HUES48 (cell line): Measurements from ENCODE around the gene HLA-DRA.

Source experiments
- H3K27ac ChIP-seq: one replicate; pipeline ENCODE4 v1.7.0; 2013; ENCODE audit warnings: low read depth, low read length, inconsistent platforms
- H3K27me3 ChIP-seq: 2 replicates; pipeline ENCODE4 v1.6.1; 2013; ENCODE audit warnings: mild to moderate bottlenecking, low read length; ENCODE audit not compliant: control insufficient read depth, insufficient read depth
- H3K36me3 ChIP-seq: 2 replicates; pipeline ENCODE4 v1.6.1; 2013; ENCODE audit warnings: low read length; ENCODE audit not compliant: control insufficient read depth, insufficient read depth
- H3K4me1 ChIP-seq: 2 replicates; pipeline ENCODE4 v1.6.1; 2013; ENCODE audit warnings: mild to moderate bottlenecking, low read length; ENCODE audit not compliant: control insufficient read depth, insufficient read depth
- H3K4me3 ChIP-seq: 2 replicates; pipeline ENCODE4 v1.5.1; 2013; ENCODE audit warnings: mild to moderate bottlenecking, low read depth, low read length
- H3K9ac ChIP-seq: 2 replicates; pipeline ENCODE4 v1.6.1; 2013; ENCODE audit warnings: mild to moderate bottlenecking, low read depth, low read length, moderate library complexity
- H3K9me3 ChIP-seq: 2 replicates; pipeline ENCODE4 v1.6.1; 2013; ENCODE audit warnings: low read length; ENCODE audit not compliant: control insufficient read depth, insufficient read depth

Gene HLA-DRA

DNA sequence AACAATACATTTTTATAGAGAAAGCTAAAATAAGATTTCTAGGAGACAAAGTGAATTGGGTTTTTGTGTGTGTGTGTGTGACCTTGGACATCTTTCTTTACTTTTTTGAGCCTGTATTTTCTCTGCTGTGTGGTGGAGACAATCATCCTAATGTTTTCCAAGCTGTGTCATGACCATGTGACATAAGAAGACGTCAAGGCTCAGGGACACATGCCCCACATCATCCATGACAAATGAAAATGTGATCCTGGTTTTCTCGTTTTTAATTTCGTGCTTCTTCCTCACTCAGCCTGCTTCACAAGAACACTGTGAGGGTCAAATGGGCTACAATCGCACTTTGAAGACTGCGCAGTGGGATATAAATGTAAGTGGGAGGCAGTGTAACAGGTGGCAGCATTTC, 28.8 kb upstream of the HLA-DRA start:
- H3K27me3 ChIP-seq, result peaks cover 8% of the 10 kb centered on the region
- no peak overlapping the region for H3K27ac ChIP-seq
- 0 out of 2 replicates have a peak, but pooled peaks cover 10% of the 10 kb centered on the region for H3K4me1 ChIP-seq

DNA sequence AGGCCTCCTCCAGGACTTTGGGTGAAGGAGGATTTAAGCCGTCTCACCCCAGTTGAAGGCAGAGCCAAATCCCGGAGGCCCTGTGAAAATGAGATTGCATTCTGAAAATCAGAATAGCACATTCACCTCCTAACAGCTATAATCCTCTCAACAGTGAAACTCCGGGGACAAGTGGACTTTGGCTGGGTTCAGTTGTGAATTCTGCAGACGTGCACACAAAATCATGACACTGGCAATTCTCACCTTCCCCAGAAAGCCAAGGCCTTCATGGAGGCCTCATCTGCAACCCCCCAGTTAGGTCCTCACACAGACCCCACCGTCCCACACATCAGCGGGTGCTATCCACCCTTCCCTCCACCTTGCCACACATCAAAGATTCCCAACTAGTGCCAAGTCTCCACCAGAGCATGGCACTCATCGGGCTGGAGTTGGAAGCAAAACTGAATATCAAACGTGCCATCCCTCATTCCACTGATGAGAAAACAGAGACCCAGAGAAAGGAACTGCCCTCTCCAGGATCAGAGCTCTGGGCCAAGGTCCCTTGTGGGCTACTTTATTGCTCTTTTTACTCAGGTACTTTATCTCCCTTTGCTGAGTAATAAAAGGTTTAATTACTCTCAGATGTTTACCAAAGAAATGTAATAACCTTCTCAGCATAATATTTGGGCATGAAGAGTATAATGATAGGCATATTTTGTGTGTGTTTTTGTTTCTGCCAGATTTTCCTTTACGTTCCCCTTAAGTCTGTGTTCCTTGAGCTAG, 27.9 kb upstream of the HLA-DRA start:
- no peak overlapping the region for H3K4me3 ChIP-seq
- no peak overlapping the region for H3K9ac ChIP-seq
- H3K27ac ChIP-seq, result no peak overlapping the region
- 0 out of 2 replicates have a peak, but pooled peaks cover 10% of the 10 kb centered on the region for H3K4me1 ChIP-seq
- H3K27me3 ChIP-seq, result peaks cover 8% of the 10 kb centered on the region
- H3K9me3 ChIP-seq, result no peaks in the 10 kb centered on the region
- no peaks in the 10 kb centered on the region for H3K36me3 ChIP-seq

More for the DNA sequence above, 28.8 kb upstream of the HLA-DRA start:
- Histone ChIP-seq H3K36me3 (no peaks in the 10 kb centered on the region), H3K4me3 (no peak overlapping the region), H3K9ac (no peak overlapping the region), H3K9me3 (no peaks in the 10 kb centered on the region)

DNA sequence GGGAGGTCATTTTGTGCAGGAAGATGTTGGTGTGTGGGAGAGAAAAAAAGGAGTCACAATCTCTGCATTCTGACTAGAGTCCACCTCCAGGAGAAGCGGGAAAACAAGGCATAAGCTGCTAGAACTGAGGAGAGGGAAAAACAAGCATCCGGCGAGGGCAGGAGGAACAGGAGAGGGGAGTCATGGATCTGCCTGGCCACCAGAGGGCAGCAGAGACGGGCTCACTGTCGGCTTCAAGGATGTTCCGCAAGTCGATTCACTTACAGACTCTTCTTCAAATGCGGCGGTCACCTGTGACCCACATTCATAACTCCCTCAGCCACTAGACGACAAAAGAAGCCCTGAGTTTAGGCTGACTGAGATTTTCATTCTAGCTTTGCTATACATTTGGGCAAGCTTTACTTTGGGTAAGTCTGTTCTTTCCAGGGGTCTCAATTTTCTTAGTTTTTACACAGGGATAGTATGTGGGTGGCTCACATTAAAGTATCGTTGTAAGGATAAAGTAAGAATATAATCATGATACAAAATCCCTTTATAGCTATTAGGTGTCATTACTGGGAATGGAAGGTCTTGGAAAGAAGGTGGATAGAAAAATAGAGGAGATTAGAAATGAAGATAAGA, 26.1 kb upstream of the HLA-DRA start:
- Histone ChIP-seq H3K27me3 (peaks cover 8% of the 10 kb centered on the region), H3K36me3 (no peaks in the 10 kb centered on the region), H3K4me3 (no peak overlapping the region), H3K9me3 (no peaks in the 10 kb centered on the region), H3K9ac (no peak overlapping the region), H3K27ac (no peak overlapping the region), H3K4me1 (0 out of 2 replicates have a peak, but pooled peaks cover 3% of the 10 kb centered on the region)

DNA sequence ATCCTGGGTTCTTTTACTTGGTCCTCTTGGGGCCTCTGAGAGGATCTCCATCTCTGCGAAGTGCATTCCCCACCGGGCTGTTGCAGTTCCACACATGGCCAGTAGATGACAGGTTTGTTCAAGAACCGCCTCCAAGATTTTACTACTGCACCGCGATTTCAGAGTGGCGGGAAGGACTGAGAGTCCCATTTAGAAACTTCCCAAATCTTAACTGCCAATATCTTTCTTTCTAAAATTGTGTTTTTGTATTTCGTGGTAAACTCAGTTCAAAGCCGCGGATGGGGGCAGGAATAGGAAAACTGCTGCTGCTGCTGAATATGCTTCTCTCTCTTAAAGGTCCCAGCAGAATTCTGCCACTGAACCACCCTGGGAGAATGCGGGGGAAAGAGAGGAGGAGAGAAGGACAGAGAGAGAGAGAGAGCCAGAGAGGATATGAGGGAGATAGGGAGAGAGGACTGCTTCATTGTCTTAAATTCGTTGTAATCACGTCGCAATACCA, 24.1 kb upstream of the HLA-DRA start:
- no peak overlapping the region for H3K9ac ChIP-seq
- peaks cover 8% of the 10 kb centered on the region for H3K27me3 ChIP-seq
- no peaks in the 10 kb centered on the region for H3K36me3 ChIP-seq
- H3K9me3 ChIP-seq, result no peaks in the 10 kb centered on the region
- H3K4me1 ChIP-seq, result 0 out of 2 replicates have a peak, but pooled peaks cover 3% of the 10 kb centered on the region
- peak overlapping the region; percentile 47 for H3K4me3 ChIP-seq
- H3K27ac ChIP-seq, result no peak overlapping the region

DNA sequence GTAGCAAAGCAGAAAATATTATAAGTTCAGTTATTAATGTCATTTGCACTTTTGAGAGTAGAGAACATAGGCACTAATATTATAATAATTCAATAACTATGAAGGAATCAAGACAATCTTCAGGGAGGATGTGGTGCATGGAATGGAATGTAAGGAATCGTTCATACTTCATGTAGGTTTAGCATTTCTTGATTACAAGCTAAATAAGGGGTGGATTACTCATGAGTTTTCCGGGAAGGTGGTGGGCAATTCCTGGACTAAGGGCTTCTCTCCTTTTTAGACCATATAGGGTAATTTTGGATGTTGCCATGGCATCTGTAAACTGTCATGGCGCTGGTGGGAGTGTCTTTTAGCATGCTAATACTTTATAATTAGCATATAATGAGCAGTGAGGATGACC, 23.7 kb upstream of the HLA-DRA start:
- no peak overlapping the region for H3K9ac ChIP-seq
- H3K36me3 ChIP-seq, result no peaks in the 10 kb centered on the region
- no peak overlapping the region for H3K27ac ChIP-seq
- H3K4me1 ChIP-seq, result 0 out of 2 replicates have a peak, but pooled peaks cover 3% of the 10 kb centered on the region
- H3K9me3 ChIP-seq, result no peaks in the 10 kb centered on the region
- H3K27me3 ChIP-seq, result peaks cover 8% of the 10 kb centered on the region
- no peak overlapping the region for H3K4me3 ChIP-seq

DNA sequence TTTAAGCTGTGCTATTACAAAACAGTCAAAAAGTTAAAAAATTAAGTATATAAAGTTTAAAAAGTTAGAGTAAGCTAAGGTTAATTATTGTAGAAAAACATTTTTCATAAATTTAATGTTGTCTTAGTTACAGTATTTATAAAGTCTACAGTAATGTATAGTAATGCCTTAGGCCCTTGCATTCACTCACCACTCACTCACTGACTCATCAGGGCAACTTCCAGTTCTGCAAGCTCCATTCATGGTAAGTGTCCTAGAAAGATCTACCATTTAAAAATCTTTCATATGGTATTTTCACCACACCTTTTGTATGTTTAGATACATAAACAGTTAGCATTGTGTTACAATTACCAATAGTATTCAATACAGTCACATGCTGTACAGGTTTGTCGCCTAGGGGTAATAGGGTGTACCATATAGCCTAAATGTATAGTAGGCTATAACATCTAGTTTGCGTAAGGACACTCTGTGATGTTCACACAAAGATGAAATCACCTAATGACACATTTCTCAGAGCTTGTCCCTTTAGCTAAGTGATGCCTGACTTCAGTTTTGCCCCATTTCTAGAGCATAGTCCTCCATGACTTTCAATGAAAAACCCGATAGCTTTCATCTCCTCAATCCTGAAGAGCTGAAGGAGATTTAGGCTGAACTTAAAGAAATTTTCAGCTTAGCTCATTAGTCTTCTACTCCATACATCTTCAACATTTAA, 14.9 kb upstream of the HLA-DRA start:
- Histone ChIP-seq H3K9ac (no peak overlapping the region), H3K27me3 (no peaks in the 10 kb centered on the region)

DNA sequence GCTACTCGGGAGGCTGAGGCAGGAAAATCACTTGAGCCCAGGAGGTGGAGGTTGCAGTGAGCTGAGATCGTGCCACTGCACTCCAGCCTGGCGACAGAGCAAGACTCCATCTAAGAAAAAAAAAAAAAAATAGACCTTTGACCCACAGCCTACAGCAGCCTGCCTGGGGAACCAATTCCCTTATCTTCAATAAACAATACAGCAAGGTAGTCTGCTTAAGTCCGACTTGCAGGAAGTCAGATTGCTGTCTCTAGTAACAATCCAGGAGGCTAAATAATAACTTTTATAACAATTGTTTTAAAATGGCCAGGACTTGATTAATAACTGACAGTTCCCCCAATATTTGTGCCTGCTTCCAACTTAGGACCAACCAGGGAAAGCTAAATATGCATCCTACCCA, 13.3 kb upstream of the HLA-DRA start:
- Histone ChIP-seq H3K27ac (no peak overlapping the region), H3K36me3 (no peaks in the 10 kb centered on the region), H3K4me3 (no peak overlapping the region), H3K27me3 (no peaks in the 10 kb centered on the region), H3K9me3 (no peaks in the 10 kb centered on the region), H3K4me1 (no peaks in the 10 kb centered on the region), H3K9ac (no peak overlapping the region)

More for the DNA sequence above, 14.9 kb upstream of the HLA-DRA start:
- H3K4me1 ChIP-seq, result no peaks in the 10 kb centered on the region
- no peaks in the 10 kb centered on the region for H3K36me3 ChIP-seq
- H3K9me3 ChIP-seq, result no peaks in the 10 kb centered on the region
- H3K27ac ChIP-seq, result no peak overlapping the region
- no peak overlapping the region for H3K4me3 ChIP-seq

DNA sequence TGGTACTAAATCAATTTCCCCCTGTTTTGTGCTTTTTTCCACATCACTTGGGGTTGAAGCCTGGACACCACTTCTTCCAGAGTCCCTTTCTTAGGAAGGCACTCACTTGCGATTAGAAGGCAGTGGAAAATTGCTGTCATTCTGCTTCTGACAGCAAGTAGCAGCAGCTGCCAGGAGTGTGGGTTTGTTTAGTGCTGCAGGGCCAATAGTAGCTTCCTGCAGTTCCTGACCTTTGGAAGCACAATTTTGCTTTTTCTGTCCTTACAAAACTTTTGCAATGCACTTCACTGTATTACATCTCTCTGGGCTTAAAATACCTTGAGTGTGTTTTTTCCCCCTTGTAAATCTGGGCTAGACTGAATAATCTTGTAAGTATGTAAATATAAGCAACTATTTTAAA, 12.5 kb upstream of the HLA-DRA start:
- Histone ChIP-seq H3K9ac (no peak overlapping the region), H3K27me3 (no peaks in the 10 kb centered on the region), H3K9me3 (no peaks in the 10 kb centered on the region), H3K27ac (no peak overlapping the region), H3K4me1 (no peaks in the 10 kb centered on the region), H3K4me3 (no peak overlapping the region), H3K36me3 (no peaks in the 10 kb centered on the region)

DNA sequence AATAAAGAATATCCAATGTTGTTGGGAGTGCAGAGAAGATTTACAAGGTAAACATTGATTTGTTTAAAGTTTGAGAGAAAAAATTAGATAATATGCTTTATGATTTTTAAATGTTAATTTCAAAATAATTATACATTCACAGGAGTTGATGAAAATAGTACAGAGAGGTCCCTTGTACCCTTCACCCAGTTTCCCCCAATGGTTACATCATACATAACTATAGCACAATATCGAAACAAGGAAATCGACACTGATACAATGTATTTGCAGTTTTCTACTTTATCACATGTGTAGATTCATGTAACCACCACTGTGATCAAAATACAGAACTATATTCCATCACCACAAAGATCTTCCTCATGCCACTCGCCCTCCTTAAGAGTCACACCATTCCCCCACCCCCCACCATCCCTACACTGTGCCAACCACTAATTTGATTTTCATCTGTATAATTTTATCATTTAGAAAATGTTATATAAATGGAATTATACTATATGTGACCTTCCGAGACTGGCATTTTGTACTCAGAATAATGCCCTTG, 11.7 kb upstream of the HLA-DRA start:
- H3K36me3 ChIP-seq, result no peaks in the 10 kb centered on the region
- no peaks in the 10 kb centered on the region for H3K4me1 ChIP-seq
- H3K27me3 ChIP-seq, result no peaks in the 10 kb centered on the region
- H3K9me3 ChIP-seq, result no peaks in the 10 kb centered on the region
- no peak overlapping the region for H3K27ac ChIP-seq
- no peak overlapping the region for H3K9ac ChIP-seq
- H3K4me3 ChIP-seq, result no peak overlapping the region

DNA sequence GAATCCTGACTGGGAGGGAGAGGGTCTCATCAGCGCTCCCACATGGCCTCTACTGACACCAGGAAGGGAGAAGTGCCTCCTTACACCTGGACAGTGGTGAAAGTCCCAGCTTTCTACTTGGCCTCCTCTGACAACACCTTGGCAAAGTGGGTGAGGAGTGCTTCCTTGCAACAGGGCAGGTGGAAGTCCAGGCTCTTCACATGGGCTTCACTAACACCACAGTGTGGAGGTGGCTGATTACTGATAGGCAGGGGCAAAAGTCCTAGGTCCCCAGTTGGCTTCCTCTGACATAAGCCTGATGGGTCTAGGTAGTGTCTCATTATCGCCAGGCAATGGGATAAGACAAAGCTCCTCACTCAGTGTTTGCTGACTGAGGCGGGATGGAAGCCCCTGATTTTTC, 9.5 kb upstream of the HLA-DRA start:
- Histone ChIP-seq H3K36me3 (no peaks in the 10 kb centered on the region), H3K4me3 (no peak overlapping the region), H3K27me3 (no peaks in the 10 kb centered on the region), H3K4me1 (no peaks in the 10 kb centered on the region), H3K9ac (no peak overlapping the region), H3K9me3 (no peaks in the 10 kb centered on the region), H3K27ac (no peak overlapping the region)
